OCI-LY7 (cell line): ENCODE measurements around the gene SLCO4A1.

Experiments used
- CTCF ChIP-seq: fragments of 200-600 bp; sonication (generic); conservative IDR thresholded peaks from 2 replicates; pipeline ENCODE4 v1.5.1; 2014; ENCODE audit warnings: mild to moderate bottlenecking, antibody characterized with exemption, low read length, moderate library complexity, mixed read lengths
- EZH2phosphoT487 ChIP-seq: fragments of 200-600 bp; sonication (generic); IDR thresholded peaks from 2 replicates; pipeline ENCODE4 v1.6.1; 2018; ENCODE audit warnings: low read depth, borderline replicate concordance, mild to moderate bottlenecking, mixed run types, antibody characterized with exemption, low read length, moderate library complexity, mixed read lengths

- no peak for TF ChIP-seq CTCF
- no peak for TF ChIP-seq EZH2phosphoT487
Measured at GRCh38 chr20:62634330-62634967, 7.9 kb upstream of the SLCO4A1 start.
